ENCODE results near the gene DEFB132.

The DEFB132 gene

GRCh38 chr20:297925-298775 lies 40.6 kb downstream of the DEFB132 start:
- DNase-seq = peak in 3 of 4 experiments; percentile 14 to 28 (median 19)

- no peak for DNase-seq
Measured at GRCh38 chr20:298776-299391, 41.4 kb downstream of the DEFB132 start.

- DNase-seq = no peak
Measured at GRCh38 chr20:300345-300990, 42.9 kb downstream of the DEFB132 start.

- DNase-seq = no peak
Measured at GRCh38 chr20:301886-302848, 44.6 kb downstream of the DEFB132 start.

- no peak for DNase-seq
Measured at GRCh38 chr20:305745-306144, 48.2 kb downstream of the DEFB132 start.

GRCh38 chr20:308427-309038 lies 51.0 kb downstream of the DEFB132 start:
- DNase-seq = no peak

- no peak for DNase-seq
Measured at GRCh38 chr20:309306-309840, 51.8 kb downstream of the DEFB132 start.

- DNase-seq = peak; percentile 33 to 60 (median 49)
Measured at GRCh38 chr20:309841-310644, 52.5 kb downstream of the DEFB132 start.

GRCh38 chr20:310645-311044 lies 53.1 kb downstream of the DEFB132 start:
- no peak for DNase-seq

All from activated CD4-positive, CD25-positive, alpha-beta regulatory T cell (primary cell).